NB4 (cell line): ENCODE measurements around the gene CCNA1.

Experiments used
- POLR2A ChIP-seq: IDR thresholded peaks from 2 replicates; pipeline ENCODE4 v1.6.1; 2011; ENCODE audit warnings: mild to moderate bottlenecking; ENCODE audit not compliant: insufficient read length; ENCODE audit errors: extremely low read depth
- TF ChIP-seq, protein P1 (sequence below): IDR thresholded peaks from one replicate; pipeline ENCODE4 v1.5.1; 2012; ENCODE audit warnings: low read depth, low read length

DNA sequence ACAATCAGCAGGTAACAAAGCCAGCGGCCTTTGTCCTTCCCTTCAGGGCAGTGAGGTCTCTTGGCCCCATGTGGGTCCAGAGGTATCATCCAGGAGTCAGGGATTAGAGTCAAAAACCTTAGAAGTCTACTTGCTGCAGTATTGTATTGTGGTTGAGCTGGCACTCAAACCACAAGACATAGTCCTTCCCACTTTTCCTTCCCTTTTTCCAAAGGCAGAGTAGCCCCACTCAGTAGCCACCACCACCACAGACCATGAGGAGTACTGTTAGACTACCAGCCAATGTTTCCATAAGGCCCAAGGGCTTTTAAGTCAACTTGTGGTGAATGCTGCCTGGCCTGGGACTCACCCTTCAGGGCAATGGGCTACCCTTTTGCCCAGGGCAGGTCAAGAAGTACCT, 27.1 kb upstream of the CCNA1 start:
- TF ChIP-seq, protein P1, sequence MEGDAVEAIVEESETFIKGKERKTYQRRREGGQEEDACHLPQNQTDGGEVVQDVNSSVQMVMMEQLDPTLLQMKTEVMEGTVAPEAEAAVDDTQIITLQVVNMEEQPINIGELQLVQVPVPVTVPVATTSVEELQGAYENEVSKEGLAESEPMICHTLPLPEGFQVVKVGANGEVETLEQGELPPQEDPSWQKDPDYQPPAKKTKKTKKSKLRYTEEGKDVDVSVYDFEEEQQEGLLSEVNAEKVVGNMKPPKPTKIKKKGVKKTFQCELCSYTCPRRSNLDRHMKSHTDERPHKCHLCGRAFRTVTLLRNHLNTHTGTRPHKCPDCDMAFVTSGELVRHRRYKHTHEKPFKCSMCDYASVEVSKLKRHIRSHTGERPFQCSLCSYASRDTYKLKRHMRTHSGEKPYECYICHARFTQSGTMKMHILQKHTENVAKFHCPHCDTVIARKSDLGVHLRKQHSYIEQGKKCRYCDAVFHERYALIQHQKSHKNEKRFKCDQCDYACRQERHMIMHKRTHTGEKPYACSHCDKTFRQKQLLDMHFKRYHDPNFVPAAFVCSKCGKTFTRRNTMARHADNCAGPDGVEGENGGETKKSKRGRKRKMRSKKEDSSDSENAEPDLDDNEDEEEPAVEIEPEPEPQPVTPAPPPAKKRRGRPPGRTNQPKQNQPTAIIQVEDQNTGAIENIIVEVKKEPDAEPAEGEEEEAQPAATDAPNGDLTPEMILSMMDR, result no peak
- no peak for TF ChIP-seq POLR2A
